GM04504 (cell line): Measurements from ENCODE around the gene ADAMTS15.

Experiments
- DNase-seq: peaks from one replicate; pipeline ENCODE4 v3.0.0-alpha.2; 2012; ENCODE audit warnings: low read depth

ADAMTS15 gene

GRCh38 chr11:130418756-130419155 is 29.7 kb upstream of the ADAMTS15 start:
- peak; percentile 49 for DNase-seq

- DNase-seq, result no peak
These were observed 27.8 kb upstream of the ADAMTS15 start for GRCh38 chr11:130420478-130421198.

- DNase-seq, result no peak
These were observed 27.3 kb upstream of the ADAMTS15 start for GRCh38 chr11:130421199-130421585.

GRCh38 chr11:130421697-130422096 is 26.7 kb upstream of the ADAMTS15 start:
- no peak for DNase-seq

GRCh38 chr11:130422251-130422995 is 26.0 kb upstream of the ADAMTS15 start:
- no peak for DNase-seq

- DNase-seq, result no peak
These were observed 24.8 kb upstream of the ADAMTS15 start for GRCh38 chr11:130423541-130424142.

- DNase-seq, result no peak
These were observed 23.8 kb upstream of the ADAMTS15 start for GRCh38 chr11:130424613-130425140.

GRCh38 chr11:130425156-130425555 is 23.3 kb upstream of the ADAMTS15 start:
- DNase-seq, result no peak

- no peak for DNase-seq
These were observed 22.1 kb upstream of the ADAMTS15 start for GRCh38 chr11:130426223-130426836.

GRCh38 chr11:130426837-130427341 is 21.6 kb upstream of the ADAMTS15 start:
- no peak for DNase-seq

- no peak for DNase-seq
These were observed 20.7 kb upstream of the ADAMTS15 start for GRCh38 chr11:130427581-130428315.

GRCh38 chr11:130428316-130429119 is 19.9 kb upstream of the ADAMTS15 start, which contains the start of gene ADAMTS8:
Gene ADAMTS8 (minus strand): TSS chr11:130428609. CDS start chr11:130428286, 323 bp downstream.
- no peak for DNase-seq

- no peak for DNase-seq
These were observed 19.2 kb upstream of the ADAMTS15 start for GRCh38 chr11:130429120-130429681.

- DNase-seq, result no peak
These were observed 18.5 kb upstream of the ADAMTS15 start for GRCh38 chr11:130429983-130430382.

- no peak for DNase-seq
These were observed 17.1 kb upstream of the ADAMTS15 start for GRCh38 chr11:130431331-130431773.

GRCh38 chr11:130431801-130432200 is 16.6 kb upstream of the ADAMTS15 start:
- no peak for DNase-seq

GRCh38 chr11:130433357-130433756 is 15.1 kb upstream of the ADAMTS15 start:
- no peak for DNase-seq

GRCh38 chr11:130434521-130435223 is 13.8 kb upstream of the ADAMTS15 start:
- peak; percentile 56 for DNase-seq

GRCh38 chr11:130435671-130436070 is 12.8 kb upstream of the ADAMTS15 start:
- DNase-seq, result no peak
